H9 (cell line): ENCODE results near the gene STK38. TPM values are rescaled to one million over a fixed set of nuclear protein-coding genes. Genes with fewer than 3 reads are reported as not detected.

Experiments used
- DNase-seq: peaks from one replicate; pipeline ENCODE4 v3.0.0-alpha.2; 2017
- H2AFZ ChIP-seq: one replicate; pipeline ENCODE4 v1.6.1; 2013; ENCODE audit warnings: mild to moderate bottlenecking, low read length, control low read depth, moderate library complexity
- H2AK5ac ChIP-seq: 2 replicates; pipeline ENCODE4 v1.6.1; 2013; ENCODE audit warnings: low read length, control low read depth, mixed read lengths; ENCODE audit not compliant: insufficient read length
- H2BK120ac ChIP-seq: one replicate; pipeline ENCODE4 v1.6.1; 2013; ENCODE audit warnings: low read depth, mild to moderate bottlenecking, low read length, control low read depth, inconsistent platforms; ENCODE audit not compliant: poor library complexity, severe bottlenecking
- H2BK12ac ChIP-seq: 2 replicates; pipeline ENCODE4 v1.6.1; 2013; ENCODE audit warnings: low read length, control low read depth, mixed read lengths, low read depth; ENCODE audit not compliant: insufficient read length
- H2BK15ac ChIP-seq: 2 replicates; pipeline ENCODE4 v1.6.1; 2013; ENCODE audit warnings: low read depth, low read length, control low read depth
- H2BK20ac ChIP-seq: one replicate; pipeline ENCODE4 v1.6.1; 2013; ENCODE audit warnings: low read depth, mild to moderate bottlenecking, low read length, control low read depth, inconsistent platforms; ENCODE audit not compliant: poor library complexity, severe bottlenecking
- H2BK5ac ChIP-seq: 2 replicates; pipeline ENCODE4 v1.6.1; 2013; ENCODE audit warnings: low read length, control low read depth, mixed read lengths; ENCODE audit not compliant: insufficient read length
- H3K14ac ChIP-seq: 2 replicates; pipeline ENCODE4 v1.6.1; 2013; ENCODE audit warnings: low read length, control low read depth; ENCODE audit not compliant: insufficient read depth
- H3K18ac ChIP-seq: 2 replicates; pipeline ENCODE4 v1.6.1; 2013; ENCODE audit warnings: low read depth, mild to moderate bottlenecking, mixed read lengths, low read length, control low read depth; ENCODE audit not compliant: insufficient read length
- H3K23ac ChIP-seq: 2 replicates; pipeline ENCODE4 v1.6.1; 2013; ENCODE audit warnings: low read length, control low read depth, mixed read lengths, low read depth; ENCODE audit not compliant: insufficient read length
- H3K23me2 ChIP-seq: 2 replicates; pipeline ENCODE4 v1.6.1; 2013; ENCODE audit warnings: low read depth, mild to moderate bottlenecking, mixed read lengths, low read length, control low read depth; ENCODE audit not compliant: insufficient read length, poor library complexity, severe bottlenecking
- H3K27ac ChIP-seq: 2 replicates; pipeline ENCODE4 v1.5.1; 2013; ENCODE audit warnings: low read length, control low read depth, mixed read lengths, low read depth; ENCODE audit not compliant: insufficient read length
- H3K27me3 ChIP-seq: 2 replicates; pipeline ENCODE4 v1.6.1; 2013; ENCODE audit warnings: low read length, control low read depth, inconsistent platforms; ENCODE audit not compliant: insufficient read depth
- H3K4ac ChIP-seq: 2 replicates; pipeline ENCODE4 v1.6.1; 2013; ENCODE audit warnings: low read depth, mild to moderate bottlenecking, control low read depth, inconsistent platforms, low read length, moderate library complexity
- H3K4me1 ChIP-seq: 2 replicates; pipeline ENCODE4 v1.6.1; 2013; ENCODE audit warnings: low read length, control low read depth, inconsistent platforms; ENCODE audit not compliant: insufficient read depth
- H3K4me2 ChIP-seq: 2 replicates; pipeline ENCODE4 v1.6.1; 2013; ENCODE audit warnings: low read length, control low read depth, mixed read lengths; ENCODE audit not compliant: insufficient read length, insufficient read depth
- H3K56ac ChIP-seq: 2 replicates; pipeline ENCODE4 v1.6.1; 2013; ENCODE audit warnings: low read depth, mild to moderate bottlenecking, mixed read lengths, low read length, control low read depth; ENCODE audit not compliant: insufficient read length
- H3K79me1 ChIP-seq: 2 replicates; pipeline ENCODE4 v1.6.1; 2013; ENCODE audit warnings: low read depth, mild to moderate bottlenecking, moderate library complexity, low read length, control low read depth, inconsistent platforms; ENCODE audit not compliant: insufficient read depth, poor library complexity, severe bottlenecking
- H3K79me2 ChIP-seq: 2 replicates; pipeline ENCODE4 v1.6.1; 2013; ENCODE audit warnings: low read length, control low read depth, inconsistent platforms; ENCODE audit not compliant: insufficient read depth
- H3K9ac ChIP-seq: 2 replicates; pipeline ENCODE4 v1.6.1; 2013; ENCODE audit warnings: low read length, control low read depth, mixed read lengths; ENCODE audit not compliant: insufficient read length; ENCODE audit errors: extremely low read depth
- H3K9me3 ChIP-seq: one replicate; pipeline ENCODE4 v1.6.1; 2013; ENCODE audit warnings: low read depth, low read length, inconsistent platforms; ENCODE audit not compliant: control insufficient read depth
- H3T11ph ChIP-seq: one replicate; pipeline ENCODE4 v1.6.1; 2013; ENCODE audit warnings: mild to moderate bottlenecking, low read length, control low read depth, inconsistent platforms
- H4K20me1 ChIP-seq: one replicate; pipeline ENCODE4 v1.6.1; 2013; ENCODE audit not compliant: control insufficient read depth, insufficient read length, insufficient read depth
- H4K5ac ChIP-seq: 2 replicates; pipeline ENCODE4 v1.6.1; 2013; ENCODE audit warnings: low read depth, mild to moderate bottlenecking, mixed read lengths, low read length, control low read depth; ENCODE audit not compliant: insufficient read length
- H4K8ac ChIP-seq: replicated peaks from 2 replicates; pipeline ENCODE4 v1.6.1; 2013; ENCODE audit warnings: low read length, control low read depth, mixed read lengths, low read depth; ENCODE audit not compliant: insufficient read length
- H4K91ac ChIP-seq: 2 replicates; pipeline ENCODE4 v1.6.1; 2013; ENCODE audit warnings: low read depth, mild to moderate bottlenecking, moderate library complexity, mixed read lengths, low read length, control low read depth; ENCODE audit not compliant: insufficient read length
- H3K27ac Mint-ChIP-seq, 3 experiments: 2 replicates in 2 of 3; 3 replicates in 1 of 3; pipeline ENCODE4 v1.8.0; 2020 to 2021; ENCODE audit warnings: mixed read lengths in 3 of 3, mild to moderate bottlenecking in 1 of 3, moderate library complexity in 1 of 3
- H3K27me3 Mint-ChIP-seq: 2 replicates; pipeline ENCODE4 v1.8.0; 2021; ENCODE audit warnings: low read depth, mild to moderate bottlenecking, moderate library complexity, mixed read lengths
- H3K36me3 Mint-ChIP-seq, 3 experiments: 2 replicates in 2 of 3; 3 replicates in 1 of 3; pipeline ENCODE4 v1.8.0; 2020 to 2021; ENCODE audit warnings: low read depth in 3 of 3, mixed read lengths in 3 of 3; ENCODE audit not compliant: insufficient read depth in 1 of 3
- H3K4me1 Mint-ChIP-seq, 2 experiments: 2 replicates each; pipeline ENCODE4 v1.8.0; 2020; ENCODE audit warnings: mixed read lengths in 2 of 2
- H3K4me3 Mint-ChIP-seq, 2 experiments: 2 replicates in 1 of 2; 3 replicates in 1 of 2; pipeline ENCODE4 v1.8.0; 2020 to 2021; ENCODE audit warnings: mild to moderate bottlenecking in 2 of 2, mixed read lengths in 2 of 2, moderate library complexity in 1 of 2
- H3K9me3 Mint-ChIP-seq, 2 experiments: 2 replicates in 1 of 2; 3 replicates in 1 of 2; pipeline ENCODE4 v1.8.0; 2020; ENCODE audit warnings: mild to moderate bottlenecking in 2 of 2, mixed read lengths in 2 of 2, moderate library complexity in 1 of 2
- CTCF ChIP-seq: fragments of 200-600 bp; sonication (generic); conservative IDR thresholded peaks from 3 replicates; pipeline ENCODE4 v1.8.0; 2021; ENCODE audit warnings: antibody characterized with exemption, mild to moderate bottlenecking
- WGBS: extraction: QIAGEN DNeasy Blood & Tissue Kit; methylation state at CpG from one replicate; pipeline ENCODE4 v1.1.7; 2013; ENCODE audit warnings: missing lambda C conversion rate, low lambda C conversion rate, mixed read lengths; ENCODE audit not compliant: insufficient read length; ENCODE audit errors: extremely low coverage; 5-methylcytosine and 5-hydroxymethylcytosine counted together
- total RNA-seq: library from RNA; stranded (reverse); gene quantifications from 2 replicates; pipeline ENCODE4 v1.2.1, GENCODE V29; 2021

The STK38 gene
- total RNA-seq, 1 experiment from 2014 or later: 17.5 TPM

GRCh38 chr6:36467625-36468024, 79.7 kb downstream of the STK38 start:
- H3K27me3 Mint-ChIP-seq: no peaks in the 10 kb centered on the region
- Histone ChIP-seq H3K9me3 (no peaks in the 10 kb centered on the region), H3K27ac (no peak overlapping the region), H2BK15ac (no peak overlapping the region), H3K4me2 (no peak overlapping the region), H3K27me3 (no peaks in the 10 kb centered on the region), H4K8ac (no peak overlapping the region), H2BK12ac (no peak overlapping the region), H2BK20ac (no peak overlapping the region), H3K23me2 (no peaks in the 10 kb centered on the region), H3K18ac (no peak overlapping the region), H2AK5ac (no peak overlapping the region), H4K91ac (no peak overlapping the region), H3K79me2 (peaks cover 11% of the 10 kb centered on the region; the same call in 1 of the 2 replicates), H2BK120ac (no peak overlapping the region), H3K23ac (no peak overlapping the region), H3K79me1 (peaks cover 7% of the 10 kb centered on the region), H3K56ac (no peak overlapping the region), H3K9ac (no peak overlapping the region), H4K5ac (no peak overlapping the region), H4K20me1 (no peaks in the 10 kb centered on the region), H2AFZ (no peak overlapping the region), H3K4me1 (no peaks in the 10 kb centered on the region), H3K14ac (no peak overlapping the region), H3T11ph (no peak overlapping the region), H2BK5ac (no peak overlapping the region), H3K4ac (no peak overlapping the region)
- H3K9me3 Mint-ChIP-seq: no peaks in the 10 kb centered on the region
- no peak overlapping the region for H3K4me3 Mint-ChIP-seq
- no CpG with 5 or more reads among the region's 3 CpGs for WGBS
- DNase-seq: no peak
- H3K36me3 Mint-ChIP-seq: peaks cover 3 to 11% (median 10%) of the 10 kb centered on the region in 3 experiments; a peak in 6 of 7 replicates
- H3K27ac Mint-ChIP-seq: no peak overlapping the region
- no peak for TF ChIP-seq CTCF
- peaks cover 10 to 18% of the 10 kb centered on the region in 2 experiments for H3K4me1 Mint-ChIP-seq
